Heart right ventricle (tissue), 16 donors: ENCODE measurements around the gene CNOT2. TPM values are rescaled to one million over a fixed set of nuclear protein-coding genes. Genes with fewer than 3 reads are reported as not detected.

Experiments used
- ATAC-seq, 8 donors: fragments of 200-7000 bp; cut with Tn5 transposase; one replicate each; pipeline ENCODE4 v1.9.1; 2020; ENCODE audit warnings: mild to moderate bottlenecking in 8 of 8, moderate library complexity in 8 of 8, moderate number of reproducible peaks in 1 of 8
- DNase-seq, 2 donors: peaks; one replicate each; pipeline ENCODE4 v3.0.0-alpha.2; 2020
- H3K27ac ChIP-seq, 10 donors: fragments of 200-600 bp; sonication (generic) in 2 of 10; one replicate each; pipeline versions ENCODE4 v1.5.0 to v1.8.0; 2020 to 2022; ENCODE audit warnings: mild to moderate bottlenecking in 3 of 10
- H3K27me3 ChIP-seq, 7 donors: fragments of 200-600 bp; one replicate each; pipeline ENCODE4 v1.8.0; 2021 to 2022; ENCODE audit warnings: mild to moderate bottlenecking in 2 of 7
- H3K36me3 ChIP-seq, 9 donors: fragments of 200-600 bp; sonication (generic) in 1 of 9; one replicate each; pipeline versions ENCODE4 v1.5.0 to v1.8.0; 2020 to 2022; ENCODE audit warnings: mild to moderate bottlenecking in 2 of 9
- H3K4me1 ChIP-seq, 9 donors: fragments of 200-600 bp; sonication (generic) in 1 of 9; one replicate each; pipeline versions ENCODE4 v1.5.0 to v1.8.0; 2020 to 2022; ENCODE audit warnings: mild to moderate bottlenecking in 4 of 9
- H3K4me3 ChIP-seq, 10 donors: fragments of 200-600 bp; sonication (generic) in 2 of 10; one replicate each; pipeline versions ENCODE4 v1.5.0 to v1.8.0; 2020 to 2022; ENCODE audit warnings: mild to moderate bottlenecking in 7 of 10, moderate library complexity in 2 of 10
- H3K9me3 ChIP-seq, 11 donors: fragments of 200-600 bp in 10 of 11; sonication (generic) in 2 of 11; one replicate each; pipeline versions ENCODE4 v1.5.0 to v1.8.0; 2013 to 2022; ENCODE audit warnings: mild to moderate bottlenecking in 2 of 11, control low read depth in 1 of 11, moderate library complexity in 1 of 11
- WGBS, 2 donors: extraction: QIAGEN DNeasy Blood & Tissue Kit; methylation state at CpG; one replicate each; pipeline ENCODE4 v1.1.7; 2013; ENCODE audit warnings: inconsistent platforms in 1 of 2; 5-methylcytosine and 5-hydroxymethylcytosine counted together
- intact Hi-C, 10 donors: fragments of 100-400 bp; cut with DNase I; formaldehyde crosslinking; loops; one replicate each; pipeline versions ENCODE4 v1.11.1 to v1.14.2; 2022
- polyA plus RNA-seq, 2 donors: library from polyadenylated mRNA; stranded (reverse); fragments of 200-250 nt; gene quantifications; one replicate each; pipeline ENCODE4 v1.2.3, GENCODE V29; 2013
- total RNA-seq, 10 donors: library from RNA; stranded (reverse); fragmentation: NEBNext Ultra II Directional in 3 of 10; extraction: Animal tissue kit (Norgen Biotek cat#: 25700) in 3 of 10; gene quantifications; one replicate each; pipeline versions ENCODE4 v1.2.1 to v1.2.4, GENCODE V29; 2021 to 2023
- TF ChIP-seq, protein P1 (sequence below), 9 donors: fragments of 200-600 bp; sonication (generic) in 2 of 9; IDR thresholded peaks; one replicate each; pipeline versions ENCODE4 v1.5.0 to v1.8.0; 2021 to 2022; ENCODE audit warnings: antibody characterized with exemption in 9 of 9, mild to moderate bottlenecking in 5 of 9, moderate library complexity in 1 of 9
- donor health status: Arrhythmogenic right ventricular cardiomyopathy.
- donor health status: ischemic (EF 13 %, LVEDD 7.1; RV severe dilation, severe dysfunction).
- donor health status: healthy with polysubstance abuse.
- donor health status: DM: no; HTN: yes; CAD: no.
- donor health status: DM: no; HTN: no; CAD: no.
- donor health status: ischemic (EF 25% LVEDD 6.9; RV normal size, moderate dysfunction).
- donor health status: ischemic (EF 25% LVEDD 5.7; RV mildly dilated, moderate dysfunction).
- donor health status: healthy.
- donor health status: DM: yes; HTN: yes; CAD: no.
- donor health status: Ischemic cardiomyopathy.
- donor health status: ischemic (EF 35%, LVEDD 5.7; RV mildly dilated, moderate dysfunction).
- donor health status: nonischemic (EF 11% LVEDD 7.7; RV severe dilation, severe dysfunction).
- donor health status: DM: yes; HTN: yes; CAD: no.
- donor health status: PGD.
- donor health status: ischemic (EF 29% LVEDD 5.4; RV normal size, mild dysfunction).
- donor health status: nonischemic (EF 23%, LVEDD 6.1; RV moderate dilation, normal function).

Gene CNOT2
- total and polyA plus RNA-seq, 12 donors, result 17.6 to 43.0 (median 35.0) TPM

DNA sequence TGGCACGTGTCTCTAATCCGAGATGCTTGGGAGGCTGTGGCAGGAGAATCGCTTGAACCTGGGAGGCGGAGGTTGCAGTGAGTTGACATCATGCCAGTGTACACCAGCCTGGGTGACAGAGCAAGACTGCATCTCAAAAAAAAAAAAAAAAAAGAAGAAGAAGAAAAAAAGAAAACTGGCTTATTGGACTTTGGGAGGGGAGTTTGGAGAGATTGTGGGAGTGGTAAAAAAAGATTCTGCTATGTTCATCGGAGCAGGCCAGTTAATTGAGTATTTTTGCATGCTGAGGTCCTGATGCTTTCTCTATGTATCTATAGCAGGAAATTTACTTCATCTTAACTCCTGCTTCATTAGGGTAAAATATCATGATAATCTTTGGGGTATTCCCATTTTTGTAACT lies 11.6 kb downstream of the CNOT2 start:
- intact Hi-C loops, result loop anchor here in 1 of 10 donors (10.0 kb wide), 1 partner anchor 50 kb away; no protein-coding TSS in a partner anchor
- Histone ChIP-seq H3K27me3 (no peaks in the 10 kb centered on the region), H3K9me3 (no peaks in the 10 kb centered on the region), H3K4me1 (peaks cover 0 to 69% (median 48%) of the 10 kb centered on the region in 9 donors), H3K36me3 (peaks cover 0 to 8% (median 0%) of the 10 kb centered on the region in 9 donors), H3K27ac (peak overlapping the region in 1 of 10 donors; percentile 0), H3K4me3 (no peak overlapping the region)
- DNase-seq (no peak), ATAC-seq (no peak)
- 81 to 89% methylated on average over 5 of the region's 5 CpGs for WGBS, 2 donors
- TF ChIP-seq, protein P1, sequence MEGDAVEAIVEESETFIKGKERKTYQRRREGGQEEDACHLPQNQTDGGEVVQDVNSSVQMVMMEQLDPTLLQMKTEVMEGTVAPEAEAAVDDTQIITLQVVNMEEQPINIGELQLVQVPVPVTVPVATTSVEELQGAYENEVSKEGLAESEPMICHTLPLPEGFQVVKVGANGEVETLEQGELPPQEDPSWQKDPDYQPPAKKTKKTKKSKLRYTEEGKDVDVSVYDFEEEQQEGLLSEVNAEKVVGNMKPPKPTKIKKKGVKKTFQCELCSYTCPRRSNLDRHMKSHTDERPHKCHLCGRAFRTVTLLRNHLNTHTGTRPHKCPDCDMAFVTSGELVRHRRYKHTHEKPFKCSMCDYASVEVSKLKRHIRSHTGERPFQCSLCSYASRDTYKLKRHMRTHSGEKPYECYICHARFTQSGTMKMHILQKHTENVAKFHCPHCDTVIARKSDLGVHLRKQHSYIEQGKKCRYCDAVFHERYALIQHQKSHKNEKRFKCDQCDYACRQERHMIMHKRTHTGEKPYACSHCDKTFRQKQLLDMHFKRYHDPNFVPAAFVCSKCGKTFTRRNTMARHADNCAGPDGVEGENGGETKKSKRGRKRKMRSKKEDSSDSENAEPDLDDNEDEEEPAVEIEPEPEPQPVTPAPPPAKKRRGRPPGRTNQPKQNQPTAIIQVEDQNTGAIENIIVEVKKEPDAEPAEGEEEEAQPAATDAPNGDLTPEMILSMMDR (IDR thresholded peaks at IDR 0.05), result no peak

DNA sequence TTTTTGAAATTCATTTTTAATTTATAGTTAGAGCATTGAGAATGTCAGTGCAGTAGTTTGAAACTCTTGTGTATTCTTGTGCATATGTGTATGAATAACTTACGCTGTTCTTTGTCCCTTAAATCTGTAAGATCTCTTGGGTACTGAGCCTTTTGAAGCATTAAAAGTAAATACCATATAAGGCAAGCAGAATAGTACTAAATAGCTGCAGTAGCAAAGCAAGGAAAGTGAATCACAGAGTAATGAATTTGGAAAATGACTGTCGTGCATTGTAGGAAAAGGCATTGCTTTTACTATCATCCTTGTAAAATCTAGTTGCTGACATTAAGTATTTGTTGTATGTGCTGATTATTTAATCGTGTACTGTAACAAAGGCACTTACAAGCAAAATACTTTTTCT lies 12.1 kb downstream of the CNOT2 start:
- peak in 1 of 8 donors; percentile 41 for ATAC-seq

DNA sequence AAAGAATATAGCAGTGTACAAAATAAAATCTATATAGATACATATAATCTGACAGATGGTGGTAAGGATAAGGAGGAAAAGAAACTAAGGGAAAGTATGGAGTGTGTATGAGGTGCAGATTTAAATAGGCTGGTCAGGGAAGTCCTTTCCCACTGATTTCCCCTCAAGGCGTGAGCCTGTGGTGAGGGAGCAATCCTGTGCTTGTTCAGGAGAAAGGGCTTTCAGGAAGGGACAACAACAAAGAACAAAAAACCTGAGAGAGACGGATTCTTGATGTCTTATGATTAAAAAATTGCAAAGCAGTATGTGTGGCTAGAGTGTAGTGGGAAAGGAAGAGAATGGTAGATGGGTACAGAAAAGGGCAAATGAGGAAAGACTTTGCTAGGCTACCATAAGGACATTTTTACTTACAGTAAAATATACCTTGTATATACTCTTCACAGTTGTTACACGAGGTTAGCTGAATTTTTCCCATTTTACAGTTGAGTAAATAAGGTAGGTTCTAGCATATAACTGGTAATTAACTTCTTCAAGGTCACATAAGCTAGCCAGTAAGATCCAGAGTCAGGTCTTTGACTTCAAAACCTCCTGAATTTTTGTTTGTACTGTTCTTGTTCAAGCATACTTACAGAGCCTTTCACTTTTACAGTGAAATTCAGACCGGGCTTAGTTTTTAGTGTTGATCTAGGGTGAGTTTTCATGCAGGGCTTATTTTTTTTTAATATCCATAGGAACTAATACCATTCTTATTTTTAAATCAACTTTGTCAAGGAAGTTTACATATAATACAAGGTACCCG lies 15.6 kb downstream of the CNOT2 start:
- TF ChIP-seq, protein P1 (IDR thresholded peaks at IDR 0.05), result no peak
- no peak for DNase-seq
- peaks cover 0 to 13% (median 0%) of the 10 kb centered on the region in 11 donors for H3K9me3 ChIP-seq
- WGBS, 2 donors, result 76 to 77% methylated on average over 5 of the region's 5 CpGs
- H3K27me3 ChIP-seq, result no peaks in the 10 kb centered on the region
- intact Hi-C loops, result loop anchor here in 1 of 10 donors (10.0 kb wide), 1 partner anchor 46 kb away; no protein-coding TSS in a partner anchor
- H3K4me3 ChIP-seq, result no peak overlapping the region
- no peak overlapping the region for H3K27ac ChIP-seq
- peaks cover 0 to 3% (median 0%) of the 10 kb centered on the region in 9 donors for H3K36me3 ChIP-seq
- peaks cover 0 to 51% (median 31%) of the 10 kb centered on the region in 9 donors for H3K4me1 ChIP-seq
- ATAC-seq, result no peak

More for the DNA sequence above, 12.1 kb downstream of the CNOT2 start:
- H3K27me3 ChIP-seq, result no peaks in the 10 kb centered on the region
- peaks cover 0 to 4% (median 0%) of the 10 kb centered on the region in 9 donors for H3K36me3 ChIP-seq
- peak overlapping the region in 1 of 10 donors; percentile 0 for H3K27ac ChIP-seq
- H3K4me3 ChIP-seq, result no peak overlapping the region
- peaks cover 0 to 64% (median 43%) of the 10 kb centered on the region in 9 donors for H3K4me1 ChIP-seq
- WGBS, 2 donors, result 40 to 55% methylated on average over 3 of the region's 3 CpGs
- DNase-seq, result no peak
- no peaks in the 10 kb centered on the region for H3K9me3 ChIP-seq
- intact Hi-C loops, result loop anchor here in 1 of 10 donors (10.0 kb wide), 1 partner anchor 49 kb away; no protein-coding TSS in a partner anchor
- TF ChIP-seq, protein P1 (IDR thresholded peaks at IDR 0.05), result no peak

DNA sequence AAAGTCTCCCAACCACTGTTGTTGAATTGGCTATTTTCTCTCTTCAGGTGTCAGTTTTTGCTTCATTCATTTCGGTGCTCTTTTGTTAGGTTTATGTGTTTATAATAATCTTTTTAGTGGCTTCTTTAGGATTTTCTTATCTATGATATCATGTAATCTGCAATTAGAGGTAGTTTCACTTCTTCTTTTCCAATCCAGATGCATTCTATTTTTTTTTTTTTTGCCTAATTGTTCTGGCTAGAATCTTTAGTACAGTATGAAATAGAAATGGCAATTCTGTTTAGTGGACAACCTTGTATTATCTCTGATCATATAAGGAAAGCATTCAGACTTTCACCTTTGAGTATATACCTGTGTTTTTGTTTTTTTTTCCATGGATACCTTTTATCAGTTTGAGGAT lies 17.4 kb downstream of the CNOT2 start:
- peaks cover 0 to 3% (median 0%) of the 10 kb centered on the region in 9 donors for H3K36me3 ChIP-seq
- intact Hi-C loops, result no loop called here
- ATAC-seq, result no peak
- H3K27ac ChIP-seq, result no peak overlapping the region
- WGBS, 2 donors, result 92 to 95% methylated on average over 1 of the region's 1 CpG
- H3K27me3 ChIP-seq, result no peaks in the 10 kb centered on the region
- TF ChIP-seq, protein P1 (IDR thresholded peaks at IDR 0.05), result no peak
- peaks cover 0 to 52% (median 27%) of the 10 kb centered on the region in 9 donors for H3K4me1 ChIP-seq
- H3K9me3 ChIP-seq, result peaks cover 0 to 13% (median 0%) of the 10 kb centered on the region in 11 donors
- no peak overlapping the region for H3K4me3 ChIP-seq
- DNase-seq, result no peak
